Psoas muscle (tissue), 8 donors: ENCODE results near the gene PRKN. TPM values are rescaled to one million over a fixed set of nuclear protein-coding genes. Genes with fewer than 3 reads are reported as not detected.

Experiments
- ATAC-seq, 4 donors: fragments of 200-7000 bp; cut with Tn5 transposase; one replicate each; pipeline ENCODE4 v1.9.1; 2020; ENCODE audit warnings: moderate library complexity in 3 of 4, mild to moderate bottlenecking in 2 of 4
- DNase-seq, 2 donors: peaks; one replicate each; pipeline ENCODE4 v3.0.0-alpha.2; 2020
- H3K27ac ChIP-seq: fragments of 200-600 bp; one replicate; pipeline ENCODE4 v1.8.0; 2022
- H3K27me3 ChIP-seq, 3 donors: fragments of 200-600 bp in 1 of 3; one replicate each; pipeline versions ENCODE4 v1.6.1 to v1.8.0; 2013 to 2022; ENCODE audit warnings: low read length in 2 of 3, mild to moderate bottlenecking in 2 of 3, moderate library complexity in 1 of 3; ENCODE audit not compliant: insufficient read depth in 3 of 3
- H3K36me3 ChIP-seq, 2 donors: fragments of 200-600 bp in 1 of 2; one replicate each; pipeline versions ENCODE4 v1.6.1 to v1.8.0; 2013 to 2022; ENCODE audit warnings: low read depth in 1 of 2, mild to moderate bottlenecking in 1 of 2, moderate library complexity in 1 of 2; ENCODE audit not compliant: insufficient read depth in 1 of 2
- H3K4me1 ChIP-seq: fragments of 200-600 bp; one replicate; pipeline ENCODE4 v1.8.0; 2022
- H3K4me3 ChIP-seq: fragments of 200-600 bp; one replicate; pipeline ENCODE4 v1.8.0; 2022; ENCODE audit warnings: mild to moderate bottlenecking
- H3K9me3 ChIP-seq: fragments of 200-600 bp; one replicate; pipeline ENCODE4 v1.8.0; 2022
- CTCF ChIP-seq: fragments of 200-600 bp; IDR thresholded peaks from one replicate; pipeline ENCODE4 v1.8.0; 2022; ENCODE audit warnings: antibody characterized with exemption
- WGBS, 3 donors: extraction: QIAGEN DNeasy Blood & Tissue Kit; methylation state at CpG; one replicate each; pipeline versions ENCODE4 v1.1.6 to v1.1.7; 2013; 5-methylcytosine and 5-hydroxymethylcytosine counted together
- intact Hi-C, 2 donors: fragments of 100-400 bp; cut with DNase I; formaldehyde crosslinking; loops; one replicate each; pipeline versions ENCODE4 v1.11.0 to v1.14.2; 2022
- polyA plus RNA-seq, 3 donors: library from polyadenylated mRNA; stranded (reverse); fragments of 200-250 nt; gene quantifications; one replicate each; pipeline ENCODE4 v1.2.3, GENCODE V29; 2013
- total RNA-seq, 4 donors: library from RNA; stranded (reverse); fragmentation: NEBNext Ultra II Directional in 2 of 4; extraction: Animal tissue kit (Norgen Biotek cat#: 25700) in 2 of 4; gene quantifications; one replicate each; pipeline versions ENCODE4 v1.2.1 to v1.2.4, GENCODE V29; 2021 to 2023
- donor health status: healthy with polysubstance abuse.
- donor health status: DM: no; HTN: no; CAD: no; lungs with moderate emphysema.
- donor health status: Bipolar disorder and iron deficiency.
- donor health status: healthy.
- donor health status: DM: yes; HTN: yes; CAD: no.
- donor health status: DM: no; HTN: no; CAD: no.
- donor health status: DM: no; HTN: no; CAD: no.
- donor health status: DM: yes; HTN: yes; CAD: no.

The PRKN gene
- total and polyA plus RNA-seq, 7 donors, result 1.5 to 19.5 (median 11.7) TPM

GRCh38 chr6:161348628-161348994, 1379.0 kb downstream of the PRKN start:
- no peak overlapping the region for H3K27ac ChIP-seq
- DNase-seq (no peak), ATAC-seq (no peak)
- no peak for TF ChIP-seq CTCF
- H3K9me3 ChIP-seq, result no peaks in the 10 kb centered on the region
- H3K27me3 ChIP-seq, result no peaks in the 10 kb centered on the region
- H3K4me3 ChIP-seq, result no peak overlapping the region
- no peaks in the 10 kb centered on the region for H3K36me3 ChIP-seq
- no peaks in the 10 kb centered on the region for H3K4me1 ChIP-seq
- WGBS, 3 donors, result 94 to 97% (median 94%) methylated on average over 5 of the region's 5 CpGs
- intact Hi-C loops, result no loop called here

- intact Hi-C loops, result no loop called here
- WGBS, 3 donors, result 86 to 94% (median 90%) methylated on average over 12 of the region's 12 CpGs
- H3K4me3 ChIP-seq, result no peak overlapping the region
- TF ChIP-seq CTCF, result no peak
- H3K27ac ChIP-seq, result no peak overlapping the region
- H3K4me1 ChIP-seq, result no peaks in the 10 kb centered on the region
- H3K9me3 ChIP-seq, result no peaks in the 10 kb centered on the region
- ATAC-seq (no peak), DNase-seq (no peak)
- H3K36me3 ChIP-seq, result no peaks in the 10 kb centered on the region
- no peaks in the 10 kb centered on the region for H3K27me3 ChIP-seq
Observed at GRCh38 chr6:161347988-161348627, 1379.5 kb downstream of the PRKN start.

- 91 to 97% (median 94%) methylated on average over 2 of the region's 2 CpGs for WGBS, 3 donors
- Histone ChIP-seq H3K27me3 (no peaks in the 10 kb centered on the region), H3K4me1 (no peaks in the 10 kb centered on the region), H3K36me3 (no peaks in the 10 kb centered on the region), H3K27ac (no peak overlapping the region), H3K9me3 (no peaks in the 10 kb centered on the region), H3K4me3 (no peak overlapping the region)
- ATAC-seq, result no peak
- TF ChIP-seq CTCF, result no peak
- intact Hi-C loops, result no loop called here
- DNase-seq, result no peak
Observed at GRCh38 chr6:161347125-161347524, 1380.4 kb downstream of the PRKN start.

- no peaks in the 10 kb centered on the region for H3K36me3 ChIP-seq
- H3K27ac ChIP-seq, result no peak overlapping the region
- ATAC-seq, result no peak
- H3K4me3 ChIP-seq, result no peak overlapping the region
- TF ChIP-seq CTCF, result no peak
- H3K27me3 ChIP-seq, result no peaks in the 10 kb centered on the region
- H3K4me1 ChIP-seq, result no peaks in the 10 kb centered on the region
- DNase-seq, result no peak
- 84 to 93% (median 86%) methylated on average over 3 of the region's 3 CpGs for WGBS, 3 donors
- intact Hi-C loops, result no loop called here
- H3K9me3 ChIP-seq, result no peaks in the 10 kb centered on the region
Observed at GRCh38 chr6:161346717-161347116, 1380.8 kb downstream of the PRKN start.

GRCh38 chr6:161344626-161345025, 1382.9 kb downstream of the PRKN start:
- ATAC-seq (no peak), DNase-seq (no peak)
- H3K4me3 ChIP-seq, result no peak overlapping the region
- intact Hi-C loops, result no loop called here
- no peaks in the 10 kb centered on the region for H3K4me1 ChIP-seq
- 78 to 84% (median 82%) methylated on average over 3 of the region's 3 CpGs for WGBS, 3 donors
- TF ChIP-seq CTCF, result no peak
- no peaks in the 10 kb centered on the region for H3K9me3 ChIP-seq
- no peak overlapping the region for H3K27ac ChIP-seq
- H3K36me3 ChIP-seq, result no peaks in the 10 kb centered on the region
- no peaks in the 10 kb centered on the region for H3K27me3 ChIP-seq
